ENCODE measurements around the gene NEURL1B.

GRCh38 chr5:172718527-172719114 lies 77.6 kb downstream of the NEURL1B start:
- TF ChIP-seq SIN3A (IDR thresholded peaks at IDR 0.05; ENCODE audit: borderline replicate concordance, low read depth, low read length) (no peak), CTCF (IDR thresholded peaks at IDR 0.05) (no peak), RAD21 (IDR thresholded peaks at IDR 0.05; ENCODE audit: low read length) (no peak)
- TF ChIP-seq, protein P1, sequence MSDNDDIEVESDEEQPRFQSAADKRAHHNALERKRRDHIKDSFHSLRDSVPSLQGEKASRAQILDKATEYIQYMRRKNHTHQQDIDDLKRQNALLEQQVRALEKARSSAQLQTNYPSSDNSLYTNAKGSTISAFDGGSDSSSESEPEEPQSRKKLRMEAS (IDR thresholded peaks at IDR 0.05; ENCODE audit: low read depth), result no peak
